22Rv1 (cell line): ENCODE measurements around the gene KCNH1.

Source experiments
- CTCF ChIP-seq: fragments of 450-650 bp; IDR thresholded peaks from 2 replicates; pipeline ENCODE4 v1.5.1; 2017; ENCODE audit warnings: mild to moderate bottlenecking
- ZFX ChIP-seq: fragments of 450-650 bp; IDR thresholded peaks from 2 replicates; pipeline ENCODE4 v1.6.1; 2017; ENCODE audit warnings: antibody characterized with exemption, borderline replicate concordance

- TF ChIP-seq CTCF, result no peak
- no peak for TF ChIP-seq ZFX
These were observed 397.2 kb downstream of the KCNH1 start for GRCh38 chr1:210736713-210737112.
